GM12875 (cell line): ENCODE data around the gene MBD6.

Experiments
- H3K4me3 ChIP-seq: one replicate; pipeline ENCODE4 v1.5.1; 2011; ENCODE audit warnings: low read depth, low read length, control low read depth
- TF ChIP-seq, protein P1 (sequence below): IDR thresholded peaks from 2 replicates; pipeline ENCODE4 v1.5.1; 2011; ENCODE audit warnings: low read depth, mild to moderate bottlenecking, control low read depth, inconsistent platforms, low read length, moderate library complexity, borderline replicate concordance; ENCODE audit not compliant: insufficient read depth

Gene MBD6

DNA sequence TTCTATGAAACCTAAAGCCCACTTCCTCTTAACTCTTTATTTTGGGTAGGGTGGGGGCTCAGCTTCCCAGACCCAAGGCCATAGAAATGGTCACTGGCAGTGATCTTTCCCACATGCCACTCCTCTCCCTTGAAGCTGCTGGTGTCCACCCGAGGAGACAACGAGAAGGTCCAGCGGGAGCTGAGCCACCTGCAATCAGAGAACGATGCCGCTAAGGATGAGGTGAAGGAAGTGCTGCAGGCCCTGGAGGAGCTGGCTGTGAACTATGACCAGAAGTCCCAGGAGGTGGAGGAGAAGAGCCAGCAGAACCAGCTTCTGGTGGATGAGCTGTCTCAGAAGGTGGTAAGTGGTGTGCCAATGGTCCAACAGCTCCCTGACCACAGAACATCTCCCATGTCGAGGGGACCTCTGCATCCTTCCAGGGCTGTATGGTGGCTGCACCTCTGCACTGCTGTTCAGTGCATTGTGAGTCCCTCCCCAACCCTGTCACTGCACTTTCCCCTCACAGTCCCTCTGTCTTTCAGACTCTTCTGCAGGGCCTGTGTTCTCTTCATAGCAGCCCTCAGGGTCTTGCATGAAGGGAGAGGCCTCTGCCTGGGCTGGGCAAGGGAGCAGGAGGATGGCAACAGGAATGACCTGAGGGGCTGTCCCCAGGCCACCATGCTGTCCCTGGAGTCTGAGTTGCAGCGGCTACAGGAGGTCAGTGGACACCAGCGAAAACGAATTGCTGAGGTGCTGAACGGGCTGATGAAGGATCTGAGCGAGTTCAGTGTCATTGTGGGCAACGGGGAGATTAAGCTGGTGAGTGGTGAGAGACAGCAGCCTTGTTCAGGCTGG, 49.5 kb downstream of the MBD6 start:
- TF ChIP-seq, protein P1, sequence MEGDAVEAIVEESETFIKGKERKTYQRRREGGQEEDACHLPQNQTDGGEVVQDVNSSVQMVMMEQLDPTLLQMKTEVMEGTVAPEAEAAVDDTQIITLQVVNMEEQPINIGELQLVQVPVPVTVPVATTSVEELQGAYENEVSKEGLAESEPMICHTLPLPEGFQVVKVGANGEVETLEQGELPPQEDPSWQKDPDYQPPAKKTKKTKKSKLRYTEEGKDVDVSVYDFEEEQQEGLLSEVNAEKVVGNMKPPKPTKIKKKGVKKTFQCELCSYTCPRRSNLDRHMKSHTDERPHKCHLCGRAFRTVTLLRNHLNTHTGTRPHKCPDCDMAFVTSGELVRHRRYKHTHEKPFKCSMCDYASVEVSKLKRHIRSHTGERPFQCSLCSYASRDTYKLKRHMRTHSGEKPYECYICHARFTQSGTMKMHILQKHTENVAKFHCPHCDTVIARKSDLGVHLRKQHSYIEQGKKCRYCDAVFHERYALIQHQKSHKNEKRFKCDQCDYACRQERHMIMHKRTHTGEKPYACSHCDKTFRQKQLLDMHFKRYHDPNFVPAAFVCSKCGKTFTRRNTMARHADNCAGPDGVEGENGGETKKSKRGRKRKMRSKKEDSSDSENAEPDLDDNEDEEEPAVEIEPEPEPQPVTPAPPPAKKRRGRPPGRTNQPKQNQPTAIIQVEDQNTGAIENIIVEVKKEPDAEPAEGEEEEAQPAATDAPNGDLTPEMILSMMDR = no peak

DNA sequence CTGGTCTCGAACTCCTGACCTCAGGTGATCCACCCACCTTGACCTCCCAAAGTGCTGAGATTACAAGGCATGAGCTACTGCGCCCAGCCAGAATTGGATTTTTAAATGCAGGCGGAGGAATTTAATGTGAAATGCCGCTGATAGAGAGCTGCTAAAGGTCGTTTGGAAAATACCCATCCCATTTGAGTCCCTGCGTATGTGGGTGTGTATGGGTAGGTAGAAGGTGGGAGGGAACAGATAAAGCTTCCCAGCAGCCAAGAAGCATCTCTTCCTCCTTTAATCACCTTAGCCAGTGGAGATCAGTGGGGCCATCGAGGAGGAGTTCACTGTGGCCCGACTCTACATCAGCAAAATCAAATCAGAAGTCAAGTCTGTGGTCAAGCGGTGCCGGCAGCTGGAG, 52.2 kb downstream of the MBD6 start:
- no peak overlapping the region for H3K4me3 ChIP-seq
- TF ChIP-seq, protein P1 = no peak

More for the DNA sequence above, 49.5 kb downstream of the MBD6 start:
- no peak overlapping the region for H3K4me3 ChIP-seq

DNA sequence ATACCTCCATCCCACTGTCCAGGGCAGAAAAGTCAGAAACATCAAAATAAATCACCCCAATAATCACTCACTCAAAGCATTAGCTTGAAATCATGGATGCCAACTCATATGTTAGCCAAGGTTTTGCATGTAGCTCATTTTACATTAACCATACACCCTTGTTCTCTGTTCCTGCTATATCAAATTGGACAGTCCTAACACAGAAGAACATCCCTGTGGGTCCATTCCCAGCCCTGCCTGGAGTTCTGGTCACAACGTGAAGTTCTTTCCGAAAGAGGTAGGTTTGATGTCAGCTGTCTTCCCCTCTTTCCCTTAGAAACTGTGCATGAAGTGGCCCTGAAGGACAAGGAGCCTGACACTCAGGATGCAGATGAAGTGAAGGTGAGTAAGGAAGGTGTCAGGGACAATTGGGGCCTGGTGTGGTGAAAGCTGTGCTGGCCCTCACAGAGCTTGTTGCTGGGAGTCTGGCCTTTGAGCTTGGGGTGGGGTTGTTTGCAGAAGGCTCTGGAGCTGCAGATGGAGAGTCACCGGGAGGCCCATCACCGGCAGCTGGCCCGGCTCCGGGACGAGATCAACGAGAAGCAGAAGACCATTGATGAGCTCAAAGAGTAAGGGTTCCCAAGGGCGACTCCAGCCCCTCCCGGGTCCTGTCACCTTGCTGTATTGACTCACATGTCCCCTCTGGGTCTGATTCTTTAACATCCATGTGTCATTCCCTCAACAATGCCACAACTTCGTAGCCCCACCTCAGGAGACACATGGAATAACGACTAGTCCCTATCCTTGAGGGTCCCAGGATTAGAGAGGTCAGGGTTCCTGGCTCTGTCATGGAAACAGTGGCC, 53.4 kb downstream of the MBD6 start:
- no peak overlapping the region for H3K4me3 ChIP-seq
- TF ChIP-seq, protein P1 = no peak

DNA sequence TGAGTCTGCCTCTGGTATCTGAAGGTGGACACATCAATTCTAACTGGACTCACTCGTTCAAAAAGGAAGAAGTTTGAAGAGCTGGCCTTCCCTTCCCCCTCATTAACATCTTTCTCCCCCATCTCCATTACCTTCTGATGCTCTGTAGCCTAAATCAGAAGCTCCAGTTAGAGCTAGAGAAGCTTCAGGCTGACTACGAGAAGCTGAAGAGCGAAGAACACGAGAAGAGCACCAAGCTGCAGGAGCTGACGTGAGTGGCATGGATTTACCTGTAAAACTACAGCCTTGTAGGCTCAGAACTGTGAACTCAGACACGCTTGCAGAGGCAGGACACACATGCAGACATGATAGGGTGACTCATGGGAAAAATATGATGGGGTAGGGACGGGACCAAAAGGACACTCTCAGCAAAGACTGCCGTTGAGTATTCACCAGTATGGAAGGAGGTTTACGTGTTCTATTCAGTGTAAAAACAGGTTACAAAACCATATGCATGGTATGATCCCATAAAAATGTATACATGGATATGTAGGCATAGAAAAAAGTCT, 54.1 kb downstream of the MBD6 start:
- TF ChIP-seq, protein P1 = no peak
- H3K4me3 ChIP-seq = no peak overlapping the region

DNA sequence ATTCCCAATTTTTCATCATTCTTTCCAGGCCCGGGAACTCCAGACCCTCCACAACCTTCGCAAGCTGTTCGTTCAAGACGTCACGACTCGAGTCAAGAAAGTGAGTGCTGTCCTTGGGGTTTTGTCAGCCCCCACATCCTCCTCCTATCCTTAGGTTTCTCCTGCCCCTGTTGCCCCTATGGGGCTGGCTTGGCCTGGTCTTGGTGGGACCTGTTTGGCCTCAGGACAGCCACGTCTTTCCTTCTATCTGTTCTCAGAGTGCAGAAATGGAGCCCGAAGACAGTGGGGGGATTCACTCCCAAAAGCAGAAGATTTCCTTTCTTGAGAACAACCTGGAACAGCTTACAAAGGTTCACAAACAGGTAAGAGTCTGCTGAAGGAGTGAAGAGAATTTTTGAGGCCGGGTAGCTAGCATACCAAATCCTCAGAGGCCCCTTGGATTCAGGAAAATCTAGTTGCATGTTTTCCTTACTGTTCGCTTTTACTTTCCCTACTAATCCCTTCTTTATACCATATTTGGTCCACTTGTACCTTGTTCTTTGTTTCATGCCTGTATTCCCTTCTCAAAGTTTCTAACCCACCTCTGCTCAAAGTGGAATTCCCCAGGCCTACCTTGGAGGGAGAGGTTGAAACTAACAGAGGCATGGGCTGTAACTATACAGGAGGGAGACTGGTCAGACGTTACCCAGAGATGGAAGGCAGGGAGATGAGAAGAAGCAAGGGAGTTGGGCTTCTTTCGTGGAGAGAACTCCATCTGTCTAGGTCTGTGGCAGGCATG, 55.5 kb downstream of the MBD6 start:
- H3K4me3 ChIP-seq = no peak overlapping the region
- TF ChIP-seq, protein P1 = no peak

DNA sequence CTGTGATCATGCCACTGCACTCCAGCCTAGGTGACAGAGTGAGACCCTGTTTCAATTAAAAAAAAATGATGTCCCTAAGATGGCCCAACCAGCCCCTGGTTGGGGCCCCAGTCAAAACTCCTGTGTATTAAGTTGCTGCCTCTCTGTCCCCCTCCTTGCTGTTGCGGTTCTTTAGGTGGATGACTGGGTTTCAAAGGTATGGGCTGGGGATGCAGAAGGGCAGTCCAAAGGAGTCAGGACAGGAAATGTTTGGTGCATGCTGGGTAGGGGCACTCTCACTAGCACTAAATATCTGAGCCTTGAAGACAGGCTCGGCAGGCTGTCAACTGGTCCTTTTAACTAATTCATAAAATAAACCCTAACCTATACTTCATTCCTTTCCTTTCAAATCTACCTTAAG, 56.4 kb downstream of the MBD6 start:
- no peak overlapping the region for H3K4me3 ChIP-seq
- TF ChIP-seq, protein P1 = no peak
